ENCODE results near the gene TMEM132A.

DNA sequence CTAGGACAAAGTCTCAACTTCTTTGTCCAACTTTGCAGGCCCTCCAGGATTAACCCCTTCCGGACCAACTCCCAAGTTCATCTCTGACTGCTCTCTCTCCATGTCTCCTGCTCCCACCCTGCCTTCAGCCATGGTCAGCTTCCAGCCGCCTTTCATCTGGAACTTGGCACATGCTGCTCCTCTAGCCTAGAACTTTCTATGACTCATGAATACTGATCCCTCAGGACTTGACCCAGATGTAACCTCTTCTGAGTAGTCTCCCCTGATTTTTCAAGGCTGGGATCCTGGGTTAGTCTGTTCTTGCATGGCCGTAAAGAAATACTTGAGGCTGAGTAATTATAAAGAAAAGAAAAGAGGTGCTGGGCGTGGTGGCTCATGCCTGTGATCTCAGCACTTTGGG, 32.9 kb downstream of the TMEM132A start:
- TF ChIP-seq LEF1 (IDR thresholded peaks at IDR 0.05; ENCODE audit: borderline replicate concordance) (no peak), TARDBP (IDR thresholded peaks at IDR 0.05) (no peak), L3MBTL2 (conservative IDR thresholded peaks at IDR 0.05) (no peak), SUZ12 (IDR thresholded peaks at IDR 0.05) (no peak), BHLHE40 (IDR thresholded peaks at IDR 0.05; ENCODE audit: borderline replicate concordance) (no peak)
- TF ChIP-seq, protein P1, sequence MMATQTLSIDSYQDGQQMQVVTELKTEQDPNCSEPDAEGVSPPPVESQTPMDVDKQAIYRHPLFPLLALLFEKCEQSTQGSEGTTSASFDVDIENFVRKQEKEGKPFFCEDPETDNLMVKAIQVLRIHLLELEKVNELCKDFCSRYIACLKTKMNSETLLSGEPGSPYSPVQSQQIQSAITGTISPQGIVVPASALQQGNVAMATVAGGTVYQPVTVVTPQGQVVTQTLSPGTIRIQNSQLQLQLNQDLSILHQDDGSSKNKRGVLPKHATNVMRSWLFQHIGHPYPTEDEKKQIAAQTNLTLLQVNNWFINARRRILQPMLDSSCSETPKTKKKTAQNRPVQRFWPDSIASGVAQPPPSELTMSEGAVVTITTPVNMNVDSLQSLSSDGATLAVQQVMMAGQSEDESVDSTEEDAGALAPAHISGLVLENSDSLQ (IDR thresholded peaks at IDR 0.05), result no peak
